HG02571 (cell line): Measurements from ENCODE around the gene BEND3.
A peak's percentile ranks its signal among the peaks of the same experiment; 100 is the strongest.

Experiments used
- ATAC-seq: cut with Tn5 transposase; IDR thresholded peaks from one replicate; pipeline ENCODE4 v1.9.1; 2021; ENCODE audit warnings: mild to moderate bottlenecking, moderate library complexity; ENCODE audit not compliant: unreplicated experiment

The BEND3 gene

DNA sequence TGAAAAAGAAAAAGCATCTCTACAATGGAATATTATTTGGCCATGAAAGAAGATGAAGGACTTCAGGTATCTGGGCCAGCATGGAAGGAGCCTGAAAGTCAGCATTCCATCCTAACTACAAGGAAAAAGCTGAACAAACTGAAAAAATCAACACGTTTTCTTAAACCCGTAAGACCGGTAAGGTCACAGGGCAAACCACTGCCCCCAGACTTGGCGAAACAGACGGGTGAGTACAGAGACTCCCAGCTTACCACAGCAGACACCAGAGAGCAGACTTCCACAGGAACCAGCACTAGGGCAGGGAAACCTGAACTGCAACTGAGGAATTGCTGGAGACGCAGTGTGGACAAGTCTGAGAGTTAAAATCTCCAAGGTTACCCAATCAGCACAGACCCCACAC lies 31.4 kb downstream of the BEND3 start:
- no peak for ATAC-seq

DNA sequence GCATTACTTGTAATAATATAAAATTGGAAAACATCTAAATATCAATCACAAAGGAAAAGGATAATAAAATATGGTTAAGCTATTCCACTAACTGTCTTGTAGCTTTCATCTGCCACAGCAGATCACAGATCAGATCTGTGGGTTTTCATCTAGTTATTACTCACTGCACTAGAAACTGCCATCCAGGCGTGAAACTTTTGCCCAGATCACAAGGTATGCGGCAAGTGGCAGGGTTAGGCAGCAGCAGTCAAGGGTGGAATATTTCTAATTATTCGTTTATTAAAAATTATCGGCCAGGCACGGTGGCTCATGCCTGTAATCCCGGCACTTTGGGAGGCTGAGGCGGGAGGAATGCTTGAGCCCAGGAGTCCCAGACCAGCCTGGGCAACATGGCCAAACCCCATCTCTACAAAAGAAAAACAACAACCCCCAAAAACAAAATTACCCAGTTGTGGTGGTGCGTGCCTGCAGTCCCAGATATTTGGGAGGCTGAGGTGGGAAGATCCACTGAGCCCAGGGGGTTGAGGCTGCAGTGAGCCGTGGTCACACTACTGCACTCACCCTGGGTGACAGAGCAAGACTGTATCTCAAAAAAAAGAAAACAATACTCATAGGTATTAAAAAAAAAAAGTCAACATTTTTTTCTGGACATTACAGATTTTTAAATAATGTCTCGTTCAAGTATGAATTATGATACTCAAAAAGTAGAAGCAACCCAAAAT lies 32.1 kb downstream of the BEND3 start:
- peak; percentile 78 for ATAC-seq

DNA sequence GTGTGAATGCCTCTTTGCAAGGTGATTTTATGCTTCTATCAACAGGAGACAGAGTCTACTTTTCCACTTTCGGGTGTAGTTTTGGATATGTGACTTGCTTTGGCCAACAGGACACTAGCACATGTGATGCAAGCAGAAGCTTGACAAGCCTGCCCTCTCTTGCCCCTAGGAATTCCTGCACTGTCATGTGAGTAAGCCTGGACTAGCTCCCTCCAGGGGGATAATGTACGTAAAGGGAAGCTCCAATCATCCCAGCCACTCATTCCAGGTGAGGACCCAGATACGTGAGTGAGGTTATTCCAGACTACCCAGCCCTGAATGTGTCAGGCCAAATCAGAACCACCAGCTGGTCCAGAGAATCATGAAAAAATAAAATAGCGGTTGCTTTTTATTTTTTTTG lies 33.3 kb downstream of the BEND3 start:
- ATAC-seq, result no peak

DNA sequence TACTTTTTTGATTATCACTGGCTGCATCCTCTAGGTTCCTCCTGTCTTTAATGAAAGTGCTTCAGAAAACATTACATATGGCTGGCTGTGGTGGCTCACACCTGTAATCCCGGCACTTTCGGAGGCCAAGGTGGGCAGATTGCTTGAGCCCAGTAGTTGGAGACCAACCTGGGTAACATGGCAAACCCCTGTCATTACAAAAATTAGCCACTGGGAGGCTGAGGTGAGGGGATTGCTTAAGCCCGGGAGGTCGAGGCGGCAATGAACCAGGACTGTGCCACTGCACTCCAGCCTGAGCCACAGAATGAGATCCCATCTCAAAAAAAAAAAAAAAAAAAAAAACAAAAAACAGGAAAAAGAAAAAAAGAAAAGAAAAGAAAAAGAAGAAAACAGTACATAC lies 35.3 kb downstream of the BEND3 start:
- no peak for ATAC-seq

DNA sequence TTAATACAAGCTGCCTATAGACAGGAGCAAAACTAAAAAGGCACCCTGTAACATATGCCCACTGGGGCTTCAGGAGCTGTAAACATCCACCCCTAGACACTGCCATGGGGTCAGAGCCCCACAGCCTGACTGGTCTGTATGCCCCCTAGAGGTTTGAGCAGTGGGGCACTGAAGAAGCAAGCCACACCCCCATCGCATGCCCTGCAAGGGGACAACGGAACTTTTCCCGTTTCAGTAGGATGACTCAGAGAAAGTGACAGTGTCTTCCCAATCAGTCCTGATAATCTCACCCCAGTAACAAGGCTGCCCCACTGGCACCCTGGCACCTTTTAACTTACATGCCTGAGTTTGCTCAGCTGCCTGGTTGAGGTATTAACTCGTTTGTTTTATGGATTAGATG lies 35.9 kb downstream of the BEND3 start:
- ATAC-seq, result no peak

DNA sequence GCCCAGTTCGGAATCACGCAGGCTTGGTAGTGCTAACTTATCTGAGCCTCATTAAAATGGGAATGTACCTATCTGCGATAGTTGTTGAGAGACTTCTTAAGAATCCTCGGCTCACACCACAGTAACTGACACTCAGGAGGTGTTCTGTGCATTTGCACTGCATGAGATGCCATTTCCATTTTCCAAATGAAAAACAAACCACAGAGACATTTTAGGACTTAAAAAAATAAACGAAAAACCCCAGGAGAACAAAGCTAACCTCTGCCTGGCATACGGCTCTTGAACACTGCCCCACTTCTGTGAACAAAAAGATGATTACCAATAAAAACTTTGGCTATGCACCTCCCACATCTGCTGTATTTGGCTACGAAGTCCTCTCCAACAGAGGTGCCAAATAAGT lies 37.6 kb downstream of the BEND3 start:
- ATAC-seq, result no peak

DNA sequence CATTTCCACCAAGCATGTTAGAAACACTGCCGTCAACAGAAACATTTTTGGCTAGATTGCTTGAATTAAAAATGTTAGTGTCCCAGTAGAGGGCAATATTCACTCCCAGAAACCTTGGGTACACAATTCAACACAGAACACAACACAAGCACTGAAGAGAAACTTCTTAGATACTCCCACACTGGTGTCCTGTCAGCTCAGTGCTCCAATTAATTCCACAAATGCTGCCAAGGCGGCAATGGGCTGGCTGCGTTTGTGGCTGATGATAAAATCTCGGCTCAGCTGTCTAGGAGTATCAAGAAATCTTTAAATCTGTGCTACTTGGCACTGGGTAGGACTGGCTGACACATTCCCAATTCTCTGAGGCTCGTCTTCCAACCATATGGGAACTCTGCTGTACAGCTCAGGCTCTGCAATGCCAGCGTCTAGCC lies 39.3 kb downstream of the BEND3 start:
- no peak for ATAC-seq

DNA sequence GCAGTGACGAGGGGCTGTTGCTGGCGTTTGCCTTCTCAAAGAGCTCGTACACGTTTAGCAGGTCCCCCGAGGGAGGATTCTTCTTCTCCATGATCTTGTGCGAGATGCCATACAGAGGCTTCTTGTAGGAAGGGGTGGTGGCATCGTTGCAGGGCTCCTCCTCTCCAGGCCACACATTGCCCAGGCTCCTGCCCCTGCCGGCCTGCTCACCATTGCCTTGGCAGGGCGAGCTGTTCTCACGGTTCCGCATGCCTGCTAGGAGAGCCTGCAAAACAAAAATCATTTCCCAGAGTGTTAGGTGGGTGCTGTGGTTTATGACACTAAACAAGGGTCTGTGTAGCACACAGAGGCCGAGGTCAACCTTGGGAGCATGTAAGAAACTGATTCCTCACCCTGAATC lies 44.6 kb downstream of the BEND3 start:
- no peak for ATAC-seq

DNA sequence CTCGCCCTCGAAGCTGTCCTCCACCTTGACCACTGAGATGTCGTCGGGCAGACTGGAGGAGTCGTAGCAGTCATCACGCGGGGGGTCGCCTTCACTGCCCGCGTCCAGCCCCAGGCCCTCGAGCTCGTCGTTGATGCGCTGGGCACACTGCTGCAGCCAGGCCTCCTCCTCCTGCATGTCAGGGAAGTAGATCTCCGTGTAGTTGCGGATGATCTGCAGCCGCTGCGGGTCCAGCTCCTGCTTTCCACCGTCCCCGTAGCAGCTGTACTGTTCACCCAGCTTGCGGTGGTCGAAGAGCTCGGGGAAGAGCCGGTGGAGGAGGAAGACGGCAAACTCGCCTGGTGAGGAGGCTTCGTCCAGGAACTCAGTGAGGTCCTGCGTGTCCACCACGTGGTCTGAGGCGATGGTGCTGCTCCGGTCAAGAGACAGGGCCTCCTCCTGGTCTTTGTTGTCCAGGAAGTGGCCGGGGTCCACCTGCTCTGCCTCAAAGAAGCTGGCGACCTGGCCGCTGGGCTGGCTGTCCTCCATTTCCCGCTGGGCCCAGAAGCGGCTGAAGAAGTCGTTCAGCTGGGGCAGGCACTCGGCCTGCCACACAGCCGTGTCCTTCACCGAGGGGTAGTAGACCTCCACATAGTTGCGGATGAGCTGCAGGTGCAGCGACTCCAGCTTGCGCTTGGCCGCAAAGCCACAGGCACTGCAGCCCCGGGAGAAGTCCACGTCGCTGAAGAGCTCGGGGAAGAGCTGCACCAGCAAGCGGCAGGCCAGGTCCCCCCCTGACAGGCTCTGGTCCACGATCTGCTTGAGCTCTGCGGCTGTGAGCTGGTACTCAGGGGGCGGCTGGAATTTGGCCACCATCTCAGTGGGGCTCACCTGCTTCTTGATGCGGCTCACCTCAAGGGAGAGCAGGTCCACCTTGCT lies 45.4 kb downstream of the BEND3 start:
- no peak for ATAC-seq

DNA sequence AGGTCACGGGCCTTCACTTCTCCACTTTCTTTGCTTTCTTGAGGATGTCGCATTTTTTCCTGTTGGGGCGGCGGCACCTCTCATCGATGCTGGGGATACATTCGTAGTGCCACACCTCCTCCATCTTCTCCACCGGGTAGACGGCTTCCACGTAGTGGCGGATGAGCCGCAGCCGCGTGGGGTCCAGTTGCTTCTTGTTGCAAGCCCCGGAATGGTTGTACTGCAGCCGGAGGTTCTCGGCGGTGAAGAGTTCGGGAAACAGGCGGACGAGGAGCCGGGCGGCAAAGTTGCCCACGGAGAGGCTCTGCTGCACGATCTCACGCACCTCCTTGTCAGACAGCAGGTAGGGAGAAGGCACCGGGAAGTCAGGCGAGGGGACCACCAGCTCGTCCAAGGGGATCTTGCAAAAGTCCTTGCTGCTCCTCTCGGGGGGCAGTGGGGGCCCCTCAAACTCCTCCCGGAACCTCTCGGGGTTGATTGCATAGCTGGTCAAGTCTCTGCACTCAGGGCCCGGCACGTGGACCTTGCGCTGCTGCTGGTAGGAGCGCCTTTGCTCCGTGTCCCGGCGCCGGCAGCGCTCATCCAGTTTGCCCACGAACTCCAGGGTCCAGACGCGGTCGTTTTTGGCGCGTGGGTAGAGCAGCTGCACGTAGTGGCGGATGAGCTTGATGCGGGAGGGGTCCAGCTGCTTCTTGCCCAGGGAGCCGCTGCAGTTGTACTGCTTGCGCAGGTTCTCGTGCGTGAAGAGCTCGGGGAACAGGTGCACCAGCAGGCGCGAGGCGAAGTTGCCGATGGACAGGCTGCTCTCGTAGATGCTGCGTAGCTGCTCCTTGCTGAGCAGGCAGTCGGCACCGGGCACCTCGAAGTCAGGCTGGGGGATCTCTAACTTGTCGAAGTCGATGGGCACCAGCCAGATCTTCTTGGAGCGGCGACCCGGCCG lies 46.4 kb downstream of the BEND3 start:
- no peak for ATAC-seq

DNA sequence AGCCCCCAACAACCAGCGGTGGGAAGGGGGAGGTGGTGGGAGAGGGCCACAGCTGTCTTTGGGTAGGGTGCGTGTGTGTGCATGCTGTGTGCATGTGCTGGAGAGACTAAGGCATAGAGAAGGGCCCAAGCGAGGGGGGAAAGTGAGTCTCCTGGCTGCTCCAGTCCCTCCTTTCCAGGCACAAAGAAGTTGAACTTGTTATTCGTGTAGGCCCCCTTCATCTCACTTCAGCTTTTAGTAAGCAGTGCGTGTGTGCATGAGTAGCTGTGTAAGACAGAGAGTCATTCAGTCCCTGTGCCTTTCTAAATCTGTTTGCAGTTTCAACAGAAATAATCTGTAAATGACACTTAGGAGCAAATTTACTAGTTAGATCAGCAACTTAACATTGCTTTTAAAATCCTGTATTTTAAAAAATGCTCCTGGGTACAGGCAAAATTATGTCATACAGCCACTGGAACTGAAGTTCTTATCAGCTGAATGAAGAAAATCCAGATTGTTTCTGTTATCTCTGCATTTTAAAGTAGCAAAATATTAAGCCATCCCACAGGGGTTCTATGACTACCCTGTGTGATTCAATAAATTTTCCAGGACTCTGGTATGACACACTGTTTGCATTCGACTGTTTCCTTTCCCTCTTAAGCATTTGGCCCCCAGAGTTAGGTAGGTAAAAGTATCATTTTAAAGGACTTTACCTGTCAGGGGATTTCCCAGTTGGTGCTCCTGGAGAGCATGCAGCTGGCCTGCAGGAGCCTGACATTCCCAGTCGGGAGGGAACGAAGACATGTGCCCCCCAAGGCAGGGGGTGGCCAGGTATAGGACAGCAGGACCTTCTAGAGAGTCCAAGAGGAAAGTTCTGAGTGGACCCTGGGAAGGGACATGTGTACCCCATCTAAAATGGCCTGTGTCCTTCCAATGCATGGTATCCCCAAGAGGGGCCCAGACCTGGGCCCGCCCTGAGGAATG lies 48.3 kb downstream of the BEND3 start:
- ATAC-seq, result no peak

DNA sequence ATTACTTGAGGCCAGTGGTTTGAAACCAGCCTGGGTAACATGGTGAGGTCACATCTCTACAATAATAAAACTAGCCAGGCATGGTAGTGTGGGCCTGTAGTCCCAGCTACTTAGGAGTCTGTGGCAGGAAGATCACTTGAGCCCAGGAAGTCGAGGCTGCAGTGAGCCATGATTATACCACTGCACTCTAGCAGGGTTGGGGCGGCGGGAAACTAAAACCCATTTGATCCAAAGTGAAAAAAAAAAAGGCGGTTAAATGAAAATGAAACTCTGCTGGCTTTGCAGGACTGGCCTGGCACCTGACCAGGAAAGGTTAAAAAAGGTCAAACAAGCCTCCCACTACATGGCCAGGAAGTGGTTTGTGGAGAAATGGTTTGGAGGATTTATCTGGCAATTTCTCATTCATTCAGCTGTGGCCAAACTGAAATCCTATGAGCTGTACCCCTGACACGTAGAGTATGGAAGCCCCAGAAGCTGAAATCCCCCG lies 50.7 kb downstream of the BEND3 start:
- ATAC-seq, result no peak

DNA sequence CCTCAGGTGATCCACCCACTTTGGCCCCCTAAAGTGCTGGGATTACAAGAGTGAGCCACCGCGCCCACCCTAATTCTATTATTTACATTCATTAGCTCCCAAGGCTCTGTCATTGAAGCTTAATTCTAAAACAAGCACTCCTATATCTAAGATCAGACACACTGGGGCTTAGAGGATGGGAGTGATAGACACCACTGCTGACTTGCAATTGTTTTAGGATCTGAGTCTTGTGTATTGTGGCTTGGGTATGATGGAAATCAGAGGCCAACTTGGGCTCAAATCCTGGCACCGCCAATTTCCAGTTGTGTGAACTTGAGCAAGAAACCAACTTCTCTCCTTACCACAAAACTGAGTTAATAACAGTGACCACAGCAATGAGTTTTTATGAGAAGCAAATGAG lies 52.6 kb downstream of the BEND3 start:
- no peak for ATAC-seq

DNA sequence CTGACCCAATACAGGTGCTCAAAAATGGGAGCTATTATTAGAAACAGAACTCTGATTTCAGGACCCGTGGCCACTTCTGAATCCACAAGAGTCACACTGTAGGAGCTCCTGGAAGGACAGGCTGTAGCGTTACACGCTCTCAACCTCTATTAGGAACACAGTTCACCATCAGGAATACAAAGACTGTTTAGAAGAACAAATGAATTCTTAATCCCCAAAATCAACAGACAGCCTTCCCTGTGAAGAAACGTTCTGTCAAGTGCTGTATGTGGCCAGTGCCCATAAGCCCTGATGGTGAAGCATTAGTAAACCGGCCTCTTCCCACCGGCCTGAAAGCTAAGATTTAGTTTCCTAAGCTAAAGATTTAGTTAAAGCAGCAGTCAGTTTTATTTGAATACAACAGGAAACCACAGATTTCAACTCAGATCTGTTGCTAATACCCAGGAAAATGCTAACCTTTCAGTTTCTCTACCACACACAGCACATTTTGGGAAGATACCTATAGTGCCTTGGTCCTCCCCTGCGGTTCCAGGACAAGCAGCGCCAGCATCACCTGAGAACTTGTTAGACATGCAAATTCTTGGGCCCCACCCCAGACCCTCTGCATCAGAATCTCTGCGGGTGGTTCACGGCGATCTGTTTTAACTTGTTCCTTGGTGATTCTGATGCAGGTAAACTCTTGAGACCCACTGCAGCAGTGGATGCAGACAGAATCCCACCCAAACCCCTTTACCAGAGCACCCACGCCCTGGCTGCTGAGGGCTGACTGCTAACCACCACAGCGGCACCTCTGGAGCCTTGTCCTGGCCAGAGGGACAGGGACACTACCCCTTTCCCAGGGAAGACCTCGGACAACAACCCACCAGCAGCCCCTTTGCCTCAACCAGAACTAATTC lies 53.9 kb downstream of the BEND3 start:
- peak; percentile 66 for ATAC-seq

DNA sequence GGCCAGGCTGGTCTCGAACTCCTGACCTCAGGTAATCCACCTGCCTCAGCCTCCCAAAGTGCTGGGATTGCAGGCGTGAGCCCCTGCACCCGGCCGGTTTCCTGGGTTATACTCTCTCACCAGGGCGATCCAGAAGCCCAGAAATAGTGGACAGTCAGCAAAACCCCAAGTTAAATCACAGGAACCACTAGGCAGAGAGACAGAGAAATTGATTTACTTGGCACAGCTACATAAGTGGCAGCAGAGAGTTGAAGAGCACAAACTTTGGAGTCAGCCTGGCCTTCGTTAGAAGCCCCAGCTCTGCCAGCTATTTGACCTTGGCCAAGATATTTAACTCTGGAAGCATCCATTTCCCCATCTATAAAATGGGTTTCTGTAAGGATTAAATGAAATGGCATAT lies 54.6 kb downstream of the BEND3 start:
- no peak for ATAC-seq

DNA sequence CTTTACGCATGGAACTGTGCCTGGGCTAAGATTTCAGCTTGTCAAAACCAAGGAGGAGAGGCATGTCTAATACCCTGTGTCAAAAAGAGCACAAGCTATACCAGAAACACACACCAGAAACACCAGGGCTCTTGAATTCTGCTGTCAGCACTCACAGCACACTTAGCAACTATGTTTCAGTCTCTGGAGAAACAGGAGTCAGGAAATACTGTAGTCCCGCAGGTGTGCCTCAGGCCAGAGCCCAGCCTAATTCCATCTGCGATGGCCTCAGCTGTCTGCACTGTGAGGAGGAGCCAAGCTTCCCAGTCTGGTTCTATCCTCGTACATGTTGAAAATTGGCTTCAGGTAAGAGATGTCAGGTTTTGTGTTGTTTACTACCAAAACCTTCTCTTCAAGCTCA lies 55.7 kb downstream of the BEND3 start:
- no peak for ATAC-seq

DNA sequence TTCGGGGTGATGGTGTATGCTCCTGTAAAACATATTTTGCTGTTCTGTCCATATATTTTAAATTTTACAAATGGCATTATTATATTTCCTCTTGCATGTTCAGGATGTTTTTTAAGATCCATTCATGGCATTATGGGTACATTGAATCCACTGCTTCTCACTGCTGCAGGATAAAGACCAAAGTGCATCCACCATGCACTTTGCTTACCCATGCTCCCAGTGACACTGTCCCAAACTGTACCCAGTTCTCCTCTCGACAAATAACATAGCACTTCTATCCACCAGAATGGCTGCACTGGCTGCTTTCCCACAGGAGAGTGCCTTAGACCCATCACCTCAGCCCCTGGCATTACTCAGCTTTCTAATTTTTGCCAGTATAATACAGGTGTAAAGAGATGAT lies 57.6 kb downstream of the BEND3 start:
- ATAC-seq, result no peak

DNA sequence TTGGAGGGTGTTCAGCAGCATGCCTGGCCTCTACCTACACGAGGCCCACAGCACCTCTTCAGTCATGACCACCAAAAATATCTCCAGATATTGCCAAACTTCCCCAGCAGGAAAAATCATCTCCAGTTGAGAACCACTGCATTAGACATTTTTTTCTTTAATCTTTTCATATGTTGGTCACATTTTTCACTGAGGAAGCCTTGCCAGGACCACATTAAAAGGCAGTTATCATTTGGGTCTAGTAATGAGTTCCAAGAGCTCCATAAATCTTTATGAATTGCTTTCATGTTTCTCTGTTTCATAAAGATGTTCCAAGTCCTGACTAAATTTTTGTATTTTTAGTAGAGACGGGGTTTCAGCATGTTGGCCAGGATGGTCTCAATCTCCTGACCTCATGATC lies 58.5 kb downstream of the BEND3 start:
- ATAC-seq, result no peak

DNA sequence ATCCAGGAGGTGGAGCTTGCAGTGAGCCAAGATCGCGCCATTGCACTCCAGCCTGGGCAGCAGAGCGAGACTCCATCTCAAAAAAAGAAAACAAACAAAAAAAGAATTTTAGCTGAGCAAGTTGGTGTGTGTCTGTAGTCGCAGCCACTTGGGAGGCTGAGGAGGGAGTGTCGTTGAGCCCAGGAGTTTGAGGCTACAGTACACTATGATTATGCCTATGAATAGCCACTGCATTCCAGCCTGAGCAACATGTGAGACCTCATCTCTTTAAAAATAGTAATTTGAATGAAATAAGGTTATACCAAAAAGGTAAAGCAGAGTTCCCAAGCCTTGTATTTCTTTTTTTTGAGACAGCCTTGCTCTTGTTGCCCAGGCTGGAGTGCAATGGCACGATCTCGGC lies 67.5 kb downstream of the BEND3 start:
- no peak for ATAC-seq
